BJ (cell line): ENCODE measurements around the gene STAB2. TPM values are rescaled to one million over a fixed set of nuclear protein-coding genes. Genes with fewer than 3 reads are reported as not detected.

Experiments used
- CTCF ChIA-PET: fragments of 350-600 bp; formaldehyde crosslinking; extraction: SDS; loops from one replicate; lab custom pipeline; 2021; ENCODE audit warnings: antibody characterized with exemption, inconsistent platforms; lab: Yijun Ruan, JAX
- POLR2A ChIA-PET: fragments of 300-600 bp; sonication (Branson Sonifier 250); formaldehyde crosslinking; extraction: SDS; loops from one replicate; lab custom pipeline; 2021; ENCODE audit warnings: antibody characterized with exemption; lab: Charles Lee
- DNase-seq: peaks from one replicate; pipeline ENCODE4 v3.0.0-alpha.2; 2011; ENCODE audit warnings: low read depth
- H3K27me3 ChIP-seq: 2 replicates; pipeline ENCODE4 v1.6.0; 2011; ENCODE audit warnings: low read length; ENCODE audit not compliant: control insufficient read depth, insufficient read depth
- H3K36me3 ChIP-seq: 2 replicates; pipeline ENCODE4 v1.5.1; 2011; ENCODE audit warnings: low read length; ENCODE audit not compliant: control insufficient read depth, insufficient read depth
- H3K4me3 ChIP-seq: 2 replicates; pipeline ENCODE4 v1.5.1; 2011; ENCODE audit warnings: low read depth, mild to moderate bottlenecking, control low read depth, low read length
- polyA plus RNA-seq: library from polyadenylated mRNA; depleted of rRNA; stranded (reverse); fragments of >200 nt; gene quantifications from 2 replicates; pipeline ENCODE4 v1.2.3, GENCODE V29; 2011
- TF ChIP-seq, protein P1 (sequence below): IDR thresholded peaks from 2 replicates; pipeline ENCODE4 v1.5.1; 2011; ENCODE audit warnings: low read depth, mild to moderate bottlenecking, control low read depth, inconsistent platforms, low read length, moderate library complexity; ENCODE audit not compliant: insufficient read depth

STAB2 gene
- polyA plus RNA-seq, 1 experiment: not detected

- ChIA-PET CTCF (no interaction called here), POLR2A (no interaction called here)
Measured at GRCh38 chr12:103755425-103755824, 168.4 kb downstream of the STAB2 start.

DNA sequence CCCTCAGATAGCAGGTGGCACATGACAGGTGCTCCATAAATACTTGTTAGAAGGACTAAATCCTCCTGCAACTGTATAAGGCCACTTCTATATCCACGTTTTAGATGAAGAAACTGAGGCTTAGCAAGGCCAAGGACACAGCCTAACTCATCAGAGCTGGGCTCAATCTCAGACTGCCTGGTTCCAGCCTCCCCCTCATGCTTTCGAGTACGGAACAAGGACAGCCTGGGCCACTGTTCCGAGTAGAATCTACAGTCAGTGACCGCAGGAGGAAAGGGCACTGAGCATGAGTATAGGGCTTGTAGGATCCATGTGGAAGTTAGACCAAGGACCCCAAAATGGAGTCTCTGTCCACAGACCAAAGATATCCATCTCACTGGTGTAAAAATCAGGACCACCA is 169.4 kb downstream of the STAB2 start:
- TF ChIP-seq, protein P1, sequence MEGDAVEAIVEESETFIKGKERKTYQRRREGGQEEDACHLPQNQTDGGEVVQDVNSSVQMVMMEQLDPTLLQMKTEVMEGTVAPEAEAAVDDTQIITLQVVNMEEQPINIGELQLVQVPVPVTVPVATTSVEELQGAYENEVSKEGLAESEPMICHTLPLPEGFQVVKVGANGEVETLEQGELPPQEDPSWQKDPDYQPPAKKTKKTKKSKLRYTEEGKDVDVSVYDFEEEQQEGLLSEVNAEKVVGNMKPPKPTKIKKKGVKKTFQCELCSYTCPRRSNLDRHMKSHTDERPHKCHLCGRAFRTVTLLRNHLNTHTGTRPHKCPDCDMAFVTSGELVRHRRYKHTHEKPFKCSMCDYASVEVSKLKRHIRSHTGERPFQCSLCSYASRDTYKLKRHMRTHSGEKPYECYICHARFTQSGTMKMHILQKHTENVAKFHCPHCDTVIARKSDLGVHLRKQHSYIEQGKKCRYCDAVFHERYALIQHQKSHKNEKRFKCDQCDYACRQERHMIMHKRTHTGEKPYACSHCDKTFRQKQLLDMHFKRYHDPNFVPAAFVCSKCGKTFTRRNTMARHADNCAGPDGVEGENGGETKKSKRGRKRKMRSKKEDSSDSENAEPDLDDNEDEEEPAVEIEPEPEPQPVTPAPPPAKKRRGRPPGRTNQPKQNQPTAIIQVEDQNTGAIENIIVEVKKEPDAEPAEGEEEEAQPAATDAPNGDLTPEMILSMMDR: no peak
- no peaks in the 10 kb centered on the region; the same call in 1 of the 2 replicates for H3K27me3 ChIP-seq
- ChIA-PET POLR2A (no interaction called here), CTCF (interaction anchor here (0.6 kb wide), 1 partner anchor 15 kb away, joined by 3 read pairs; no protein-coding TSS in a partner anchor)
- H3K4me3 ChIP-seq: no peak overlapping the region
- no peaks in the 10 kb centered on the region for H3K36me3 ChIP-seq
- DNase-seq: no peak

More at GRCh38 chr12:103755425-103755824, 168.4 kb downstream of the STAB2 start:
- Histone ChIP-seq H3K4me3 (no peak overlapping the region), H3K36me3 (no peaks in the 10 kb centered on the region), H3K27me3 (no peaks in the 10 kb centered on the region; the same call in 1 of the 2 replicates)
- TF ChIP-seq, protein P1: no peak
- DNase-seq: no peak

- ChIA-PET CTCF (interaction anchor here (0.6 kb wide), 1 partner anchor 112 kb away, joined by 3 read pairs; no protein-coding TSS in a partner anchor), POLR2A (no interaction called here)
- no peak for DNase-seq
- Histone ChIP-seq H3K27me3 (no peaks in the 10 kb centered on the region), H3K4me3 (no peak overlapping the region), H3K36me3 (no peaks in the 10 kb centered on the region)
- TF ChIP-seq, protein P1: no peak
Measured at GRCh38 chr12:103757248-103757647, 170.2 kb downstream of the STAB2 start.

DNA sequence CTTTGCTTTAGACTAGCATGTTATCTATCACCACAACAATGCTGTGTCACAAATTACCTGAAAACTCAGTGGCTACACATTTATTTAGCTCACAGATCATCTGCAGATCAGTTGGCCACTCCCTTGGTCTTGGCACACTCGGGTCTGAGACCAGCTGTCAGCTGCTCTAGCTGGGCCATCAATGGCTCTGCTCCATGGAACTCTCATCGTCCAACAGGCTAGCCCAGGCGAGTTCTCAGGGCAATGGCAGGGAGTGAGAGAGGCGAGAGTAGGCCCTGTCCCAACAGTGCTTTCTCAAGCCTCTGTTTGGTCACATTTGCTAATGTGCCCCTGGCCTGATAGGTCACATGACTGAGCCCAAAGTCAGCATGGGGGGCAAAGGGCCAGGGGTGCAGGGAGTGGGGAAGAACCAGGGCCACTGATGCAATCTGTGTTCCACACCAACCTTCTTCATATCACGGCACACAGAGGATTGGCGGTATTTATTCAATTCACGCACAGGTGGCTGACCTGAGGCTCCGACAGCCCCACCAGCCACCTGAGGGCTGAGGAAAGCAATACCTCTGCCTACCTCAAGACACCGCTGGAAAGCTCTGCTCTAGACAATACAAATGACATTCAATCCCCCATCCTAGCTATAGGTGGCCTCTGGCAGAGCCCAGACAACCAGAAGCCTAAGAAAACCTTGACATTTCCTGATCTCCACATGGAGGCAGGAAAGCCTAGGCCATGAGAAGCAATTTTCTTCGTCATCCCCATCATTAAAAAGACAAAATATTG is 171.4 kb downstream of the STAB2 start:
- Histone ChIP-seq H3K4me3 (no peak overlapping the region), H3K36me3 (no peaks in the 10 kb centered on the region), H3K27me3 (no peaks in the 10 kb centered on the region)
- DNase-seq: no peak
- ChIA-PET CTCF (interaction anchor here (1.2 kb wide), 1 partner anchor 112 kb away, joined by 3 read pairs; no protein-coding TSS in a partner anchor), POLR2A (no interaction called here)
- TF ChIP-seq, protein P1: no peak

DNA sequence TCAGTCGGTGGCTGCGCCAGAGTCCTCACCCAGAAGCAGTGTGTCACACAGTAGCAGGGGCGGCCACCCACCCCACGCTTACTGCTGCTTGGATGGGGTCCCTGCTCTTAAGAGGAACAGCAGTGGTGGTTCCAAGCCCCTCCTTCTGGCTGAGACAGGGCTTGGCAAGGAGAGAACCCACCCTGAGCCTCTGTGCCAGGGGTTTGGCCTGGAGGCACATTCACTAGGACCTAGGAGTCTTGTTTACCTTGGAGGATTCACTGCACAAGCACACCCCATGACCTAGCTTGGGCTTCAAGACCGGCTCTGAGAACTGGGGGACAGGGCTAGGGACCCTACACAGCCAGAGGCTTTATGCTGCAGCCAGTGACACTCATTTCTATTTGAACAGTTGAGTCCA is 175.4 kb downstream of the STAB2 start:
- peaks cover 3% of the 10 kb centered on the region for H3K36me3 ChIP-seq
- H3K27me3 ChIP-seq: no peaks in the 10 kb centered on the region
- TF ChIP-seq, protein P1: no peak
- no peak for DNase-seq
- POLR2A ChIA-PET: no interaction called here
- CTCF ChIA-PET: interaction anchor here (1.0 to 1.4 kb wide), 3 partner anchors 9 to 109 kb away, joined by 3 to 5 read pairs (median 5); no protein-coding TSS in a partner anchor
- H3K4me3 ChIP-seq: no peak overlapping the region
